Liver (tissue), 9 donors: ENCODE results near the gene CALM3. TPM values are rescaled to one million over a fixed set of nuclear protein-coding genes. Genes with fewer than 3 reads are reported as not detected.

ENCODE experiments used
- DNase-seq: peaks from one replicate; pipeline ENCODE4 v3.0.0-alpha.2; 2017; ENCODE audit warnings: low spot score
- H3K27ac ChIP-seq, 2 donors: one replicate each; pipeline ENCODE4 v1.7.0; 2013; ENCODE audit warnings: inconsistent platforms in 2 of 2, low read length in 2 of 2, control low read depth in 1 of 2, low read depth in 1 of 2, mild to moderate bottlenecking in 1 of 2
- H3K27me3 ChIP-seq, 4 donors: one replicate each; pipeline versions ENCODE4 v1.6.1 to v1.7.0; 2013; ENCODE audit warnings: low read length in 3 of 4, inconsistent platforms in 1 of 4, mild to moderate bottlenecking in 1 of 4, moderate library complexity in 1 of 4; ENCODE audit not compliant: control insufficient read depth in 4 of 4, insufficient read depth in 4 of 4
- H3K36me3 ChIP-seq, 4 donors: one replicate each; pipeline versions ENCODE4 v1.6.1 to v1.7.0; 2013; ENCODE audit warnings: low read length in 3 of 4, mild to moderate bottlenecking in 3 of 4, low read depth in 1 of 4, moderate library complexity in 1 of 4; ENCODE audit not compliant: control insufficient read depth in 4 of 4, insufficient read depth in 3 of 4
- H3K4me1 ChIP-seq, 4 donors: one replicate each; pipeline versions ENCODE4 v1.6.1 to v1.7.0; 2013; ENCODE audit warnings: low read length in 3 of 4, mild to moderate bottlenecking in 3 of 4, moderate library complexity in 1 of 4; ENCODE audit not compliant: control insufficient read depth in 4 of 4, insufficient read depth in 4 of 4
- H3K4me3 ChIP-seq, 3 donors: one replicate each; pipeline versions ENCODE4 v1.6.1 to v1.7.0; 2013; ENCODE audit warnings: low read length in 3 of 3, control low read depth in 1 of 3, low read depth in 1 of 3, mild to moderate bottlenecking in 1 of 3
- H3K9ac ChIP-seq, 2 donors: one replicate each; pipeline ENCODE4 v1.7.0; 2013; ENCODE audit warnings: low read length in 2 of 2, mild to moderate bottlenecking in 2 of 2, moderate library complexity in 2 of 2, control low read depth in 1 of 2, low read depth in 1 of 2
- H3K9me3 ChIP-seq, 4 donors: one replicate each; pipeline versions ENCODE4 v1.6.1 to v1.7.0; 2013; ENCODE audit warnings: low read length in 3 of 4; ENCODE audit not compliant: control insufficient read depth in 4 of 4
- ATF3 ChIP-seq: IDR thresholded peaks from 2 replicates; pipeline ENCODE4 v1.6.1; 2016; ENCODE audit warnings: antibody characterized with exemption
- CTCF ChIP-seq: fragments of 150-350 bp; IDR thresholded peaks from 2 replicates; pipeline ENCODE4 v1.5.1; 2017; ENCODE audit warnings: improper control_type of control experiment, low read depth, low read length; ENCODE audit not compliant: missing input control
- EGR1 ChIP-seq, 2 donors: IDR thresholded peaks; 2 replicates each; pipeline ENCODE4 v1.6.1; 2016 to 2018; ENCODE audit warnings: antibody characterized with exemption in 2 of 2, low read depth in 2 of 2
- FOXA1 ChIP-seq: IDR thresholded peaks from 2 replicates; pipeline ENCODE4 v1.6.1; 2016; ENCODE audit warnings: antibody characterized with exemption
- HNF4A ChIP-seq, 2 donors: conservative IDR thresholded peaks; 2 replicates each; pipeline ENCODE4 v1.6.1; 2016; ENCODE audit warnings: antibody characterized with exemption in 2 of 2, mild to moderate bottlenecking in 2 of 2
- JUND ChIP-seq, 2 donors: IDR thresholded peaks; 2 replicates each; pipeline ENCODE4 v1.6.1; 2016; ENCODE audit warnings: antibody characterized with exemption in 2 of 2
- NR2F2 ChIP-seq: IDR thresholded peaks from 2 replicates; pipeline ENCODE4 v1.6.1; 2016; ENCODE audit warnings: antibody characterized with exemption
- REST ChIP-seq: IDR thresholded peaks from 2 replicates; pipeline ENCODE4 v1.6.1; 2016; ENCODE audit warnings: antibody characterized with exemption, mild to moderate bottlenecking
- SP1 ChIP-seq: IDR thresholded peaks from 2 replicates; pipeline ENCODE4 v1.6.1; 2018; ENCODE audit warnings: antibody characterized with exemption, mild to moderate bottlenecking
- WGBS: extraction: QIAGEN DNeasy Blood & Tissue Kit; methylation state at CpG from one replicate; pipeline ENCODE4 v1.1.7; 2013; 5-methylcytosine and 5-hydroxymethylcytosine counted together
- polyA plus RNA-seq, 2 donors: library from polyadenylated mRNA; stranded (reverse) in 1 of 2; unstranded in 1 of 2; fragments of 200-250 nt in 1 of 2; fragments of >200 nt in 1 of 2; fragmentation: Nextera tagmentation in 1 of 2; extraction: Ambion mirVana in 1 of 2; gene quantifications; one replicate each; pipeline versions ENCODE4 v1.2.1 to v1.2.3, GENCODE V29; 2013 to 2015
- total RNA-seq, 2 donors: library from RNA; depleted of rRNA; stranded (reverse); fragments of >200 nt; gene quantifications; one replicate each; pipeline ENCODE4 v1.2.3, GENCODE V29; 2014
- TF ChIP-seq, protein P1 (sequence below): IDR thresholded peaks from 2 replicates; pipeline ENCODE4 v1.6.1; 2016; ENCODE audit warnings: antibody characterized with exemption
- TF ChIP-seq, protein P2 (sequence below): IDR thresholded peaks from 2 replicates; pipeline ENCODE4 v1.6.1; 2016; ENCODE audit warnings: antibody characterized with exemption
- donor health status: healthy.
- donor health status: healthy.
- donor health status: healthy.
- donor health status: healthy.
- donor health status: healthy.

Gene CALM3
- total and polyA plus RNA-seq, 4 donors = 51.4 to 112 (median 81.7) TPM

DNA sequence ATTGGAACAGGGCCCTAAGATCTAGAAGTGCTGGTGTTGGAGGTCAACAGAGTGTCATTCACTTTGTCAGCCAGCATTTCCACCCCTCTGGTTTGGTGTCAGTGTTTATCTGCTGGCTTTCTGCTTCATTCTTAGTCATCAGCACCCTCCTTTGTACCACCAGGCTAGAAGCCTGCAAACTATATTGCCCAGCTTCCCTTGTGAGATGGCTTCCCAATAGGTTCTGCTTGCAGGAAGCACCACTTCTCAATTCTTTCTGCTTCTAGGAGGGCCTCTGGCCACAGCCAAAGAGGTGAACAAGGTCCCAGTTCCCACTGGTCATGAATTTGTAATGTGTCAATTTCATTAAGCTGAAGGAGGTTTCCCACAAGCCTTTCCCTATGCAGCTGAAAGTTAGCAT lies 36.4 kb upstream of the CALM3 start:
- H3K27me3 ChIP-seq = no peaks in the 10 kb centered on the region
- DNase-seq = peak; percentile 9
- H3K36me3 ChIP-seq = no peaks in the 10 kb centered on the region
- no peak overlapping the region for H3K27ac ChIP-seq
- H3K4me3 ChIP-seq = no peak overlapping the region
- no peaks in the 10 kb centered on the region for H3K9me3 ChIP-seq
- H3K4me1 ChIP-seq = no peaks in the 10 kb centered on the region
- TF ChIP-seq JUND (IDR thresholded peaks at IDR 0.05) (no peak), EGR1 (IDR thresholded peaks at IDR 0.05; ENCODE audit: low read depth in 2 of 2) (no peak), SP1 (no peak), REST (no peak), CTCF (no peak)
- TF ChIP-seq, protein P1, sequence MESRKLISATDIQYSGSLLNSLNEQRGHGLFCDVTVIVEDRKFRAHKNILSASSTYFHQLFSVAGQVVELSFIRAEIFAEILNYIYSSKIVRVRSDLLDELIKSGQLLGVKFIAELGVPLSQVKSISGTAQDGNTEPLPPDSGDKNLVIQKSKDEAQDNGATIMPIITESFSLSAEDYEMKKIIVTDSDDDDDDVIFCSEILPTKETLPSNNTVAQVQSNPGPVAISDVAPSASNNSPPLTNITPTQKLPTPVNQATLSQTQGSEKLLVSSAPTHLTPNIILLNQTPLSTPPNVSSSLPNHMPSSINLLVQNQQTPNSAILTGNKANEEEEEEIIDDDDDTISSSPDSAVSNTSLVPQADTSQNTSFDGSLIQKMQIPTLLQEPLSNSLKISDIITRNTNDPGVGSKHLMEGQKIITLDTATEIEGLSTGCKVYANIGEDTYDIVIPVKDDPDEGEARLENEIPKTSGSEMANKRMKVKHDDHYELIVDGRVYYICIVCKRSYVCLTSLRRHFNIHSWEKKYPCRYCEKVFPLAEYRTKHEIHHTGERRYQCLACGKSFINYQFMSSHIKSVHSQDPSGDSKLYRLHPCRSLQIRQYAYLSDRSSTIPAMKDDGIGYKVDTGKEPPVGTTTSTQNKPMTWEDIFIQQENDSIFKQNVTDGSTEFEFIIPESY = no peak
- no peak overlapping the region for H3K9ac ChIP-seq

GRCh38 chr19:46571495-46571894 lies 29.6 kb upstream of the CALM3 start:
- no peak for TF ChIP-seq ATF3
- no peak for TF ChIP-seq NR2F2
- TF ChIP-seq HNF4A (conservative IDR thresholded peaks at IDR 0.05) = no peak
- TF ChIP-seq, protein P1 = no peak
- TF ChIP-seq CTCF = no peak
- TF ChIP-seq FOXA1 = no peak
- TF ChIP-seq, protein P2, sequence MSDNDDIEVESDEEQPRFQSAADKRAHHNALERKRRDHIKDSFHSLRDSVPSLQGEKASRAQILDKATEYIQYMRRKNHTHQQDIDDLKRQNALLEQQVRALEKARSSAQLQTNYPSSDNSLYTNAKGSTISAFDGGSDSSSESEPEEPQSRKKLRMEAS = no peak
- DNase-seq = no peak
- Histone ChIP-seq H3K9ac (no peak overlapping the region), H3K4me3 (no peak overlapping the region), H3K27me3 (no peaks in the 10 kb centered on the region), H3K27ac (no peak overlapping the region), H3K9me3 (no peaks in the 10 kb centered on the region), H3K4me1 (no peaks in the 10 kb centered on the region), H3K36me3 (no peaks in the 10 kb centered on the region)
- 64% methylated on average over 5 of the region's 5 CpGs for WGBS
